PFSK-1 (cell line): ENCODE data around the gene ENTPD1.

Experiments used
- FOXP2 ChIP-seq: optimal IDR thresholded peaks from 2 replicates; pipeline ENCODE3; 2011; ENCODE audit warnings: borderline replicate concordance, control low read depth, inconsistent platforms; ENCODE audit not compliant: insufficient read depth; ENCODE audit errors: extremely low read length, extremely low read depth
- POLR2AphosphoS5 ChIP-seq: IDR thresholded peaks from 2 replicates; pipeline ENCODE4 v1.6.1; 2012; ENCODE audit warnings: low read depth, mild to moderate bottlenecking, control low read depth, low read length, moderate library complexity
- REST ChIP-seq, 2 experiments: IDR thresholded peaks; 2 replicates each; pipeline versions ENCODE4 v1.6.1 to v1.8.0; 2011 to 2012; ENCODE audit warnings: low read depth in 2 of 2, low read length in 2 of 2, control low read depth in 1 of 2, inconsistent platforms in 1 of 2, mild to moderate bottlenecking in 1 of 2, moderate library complexity in 1 of 2; ENCODE audit not compliant: insufficient read depth in 1 of 2
- SIN3A ChIP-seq: IDR thresholded peaks from 2 replicates; pipeline ENCODE4 v1.6.1; 2012; ENCODE audit warnings: mild to moderate bottlenecking, low read length, moderate library complexity, borderline replicate concordance; ENCODE audit not compliant: insufficient read depth
- TAF1 ChIP-seq: IDR thresholded peaks from 2 replicates; pipeline ENCODE4 v1.6.1; 2012; ENCODE audit warnings: low read length, control low read depth, borderline replicate concordance; ENCODE audit not compliant: insufficient read depth

The ENTPD1 gene

GRCh38 chr10:95835911-95836310 is 79.9 kb downstream of the ENTPD1 start:
- no peak for TF ChIP-seq SIN3A
- no peak for TF ChIP-seq FOXP2
- no peak for TF ChIP-seq TAF1
- no peak for TF ChIP-seq REST (IDR thresholded peaks at IDR 0.05; ENCODE audit: insufficient read depth in 1 of 2, low read depth in 2 of 2, low read length in 2 of 2)
- TF ChIP-seq POLR2AphosphoS5: no peak

- TF ChIP-seq SIN3A: no peak
- TF ChIP-seq POLR2AphosphoS5: no peak
Observed at GRCh38 chr10:95836610-95837355, 80.8 kb downstream of the ENTPD1 start.

- no peak for TF ChIP-seq FOXP2
- no peak for TF ChIP-seq POLR2AphosphoS5
- TF ChIP-seq TAF1: no peak
- TF ChIP-seq REST (IDR thresholded peaks at IDR 0.05; ENCODE audit: insufficient read depth in 1 of 2, low read depth in 2 of 2, low read length in 2 of 2): no peak
- no peak for TF ChIP-seq SIN3A
Observed at GRCh38 chr10:95837356-95837776, 81.4 kb downstream of the ENTPD1 start.

GRCh38 chr10:95837783-95838182 is 81.8 kb downstream of the ENTPD1 start:
- no peak for TF ChIP-seq REST (IDR thresholded peaks at IDR 0.05; ENCODE audit: insufficient read depth in 1 of 2, low read depth in 2 of 2, low read length in 2 of 2)
- no peak for TF ChIP-seq POLR2AphosphoS5

GRCh38 chr10:95840121-95840520 is 84.2 kb downstream of the ENTPD1 start:
- TF ChIP-seq REST (IDR thresholded peaks at IDR 0.05; ENCODE audit: insufficient read depth in 1 of 2, low read depth in 2 of 2, low read length in 2 of 2) (no peak), TAF1 (no peak), POLR2AphosphoS5 (no peak), FOXP2 (no peak), SIN3A (no peak)
